NCI-H345 (cell line): ENCODE measurements around the gene OR5AU1.

Source experiments
- DNase-seq: peaks from one replicate; lab custom pipeline; 2025; lab: John Stamatoyannopoulos, UW

OR5AU1 gene

DNA sequence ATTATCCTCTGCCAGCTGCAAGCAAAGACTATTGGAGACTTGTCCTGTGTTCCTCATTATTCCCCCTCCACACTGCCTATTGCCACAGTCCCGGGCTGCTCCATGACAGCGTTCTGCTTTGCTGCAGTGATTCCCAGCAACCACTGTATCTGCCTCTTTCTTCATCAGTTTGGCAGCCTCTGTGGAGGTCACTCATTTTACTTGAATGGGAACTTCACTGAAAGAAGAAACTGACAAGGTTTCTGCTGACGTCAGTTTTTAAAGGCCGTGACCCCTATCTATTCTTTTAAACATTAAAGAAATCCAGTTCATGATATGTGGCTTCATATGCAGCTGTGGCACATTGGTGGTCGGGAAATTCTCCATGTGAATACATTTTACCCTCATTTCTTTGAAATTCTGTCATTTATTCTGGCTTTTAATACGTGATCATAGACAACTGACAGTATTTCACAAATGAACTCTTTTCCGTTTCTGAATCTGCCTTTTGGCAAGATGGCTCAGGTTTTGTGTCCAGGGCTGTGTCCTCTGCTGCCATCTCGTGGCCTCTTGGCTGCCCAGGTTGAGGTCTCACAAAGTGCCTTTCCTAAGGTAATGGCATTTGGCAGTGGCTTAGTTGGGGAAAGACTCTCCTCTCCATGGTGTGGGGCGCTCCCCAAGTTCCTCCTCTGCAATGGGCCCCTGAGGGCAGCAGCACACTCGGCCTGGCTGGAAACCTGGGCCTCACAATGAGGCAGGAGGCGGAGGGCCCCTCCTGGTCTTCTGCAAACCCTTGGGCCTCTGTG is 49.2 kb downstream of the OR5AU1 start:
- DNase-seq = peak; percentile 82

DNA sequence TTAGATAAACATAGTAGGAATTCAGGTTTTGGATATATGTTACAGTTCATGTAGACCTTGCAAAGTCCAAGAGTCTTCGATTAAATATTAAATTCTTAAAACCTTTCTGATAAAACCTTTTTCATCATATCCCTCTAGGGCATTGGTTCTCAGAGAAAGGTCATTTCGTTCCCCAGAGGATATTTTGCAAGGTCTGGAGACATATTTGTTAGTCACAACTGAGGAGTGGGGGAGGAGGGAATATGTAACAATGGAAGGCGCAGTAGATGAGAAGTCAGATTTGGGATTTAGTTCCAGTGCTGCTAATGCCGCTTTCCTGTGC is 49.7 kb downstream of the OR5AU1 start:
- no peak for DNase-seq

DNA sequence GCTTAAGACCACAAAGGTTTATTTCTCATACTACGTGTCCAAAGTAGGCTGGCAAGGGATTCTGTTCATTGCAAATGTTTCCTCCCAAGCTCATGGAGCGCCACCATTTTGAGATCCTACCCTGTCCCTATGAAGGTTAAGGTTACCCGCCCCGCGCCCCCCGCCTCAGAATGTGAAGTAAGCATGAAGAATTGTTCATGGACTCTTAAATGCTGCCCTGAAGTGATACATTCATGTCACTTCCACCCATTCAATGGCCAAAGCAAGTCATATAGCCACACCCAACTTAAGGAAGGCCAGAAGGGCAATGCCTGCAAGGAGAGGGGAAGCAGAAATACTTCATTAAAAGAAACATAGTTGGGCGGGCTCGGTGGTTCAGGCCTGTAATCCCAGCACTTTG is 50.8 kb downstream of the OR5AU1 start:
- no peak for DNase-seq
